DND-41 (cell line): ENCODE data around the gene PCDHA4.
A peak's percentile ranks its signal among the peaks of the same experiment; 100 is the strongest.

Experiments
- ATAC-seq: fragments of 200-7000 bp; cut with Tn5 transposase; 3 replicates; pipeline ENCODE4 v1.9.1; 2021; ENCODE audit warnings: low read depth; ENCODE audit not compliant: insufficient read depth
- DNase-seq: peaks from one replicate; pipeline ENCODE4 v3.0.0-alpha.2; 2020
- H2AFZ ChIP-seq: 2 replicates; pipeline ENCODE4 v1.6.0; 2012; ENCODE audit warnings: low read depth, low read length
- H3K27ac ChIP-seq: 2 replicates; pipeline ENCODE4 v1.5.1; 2012; ENCODE audit warnings: low read length, inconsistent platforms
- H3K27me3 ChIP-seq: fragments of 200-600 bp; sonication (generic); 2 replicates; pipeline ENCODE4 v1.6.0; 2012; ENCODE audit warnings: low read length, mild to moderate bottlenecking, inconsistent platforms; ENCODE audit not compliant: insufficient read depth, poor library complexity
- H3K36me3 ChIP-seq: 2 replicates; pipeline ENCODE4 v1.5.1; 2012; ENCODE audit warnings: low read length, inconsistent platforms; ENCODE audit not compliant: insufficient read depth
- H3K4me1 ChIP-seq: 2 replicates; pipeline ENCODE4 v1.5.1; 2012; ENCODE audit warnings: mild to moderate bottlenecking, low read length; ENCODE audit not compliant: insufficient read depth
- H3K4me2 ChIP-seq: 2 replicates; pipeline ENCODE4 v1.6.0; 2012; ENCODE audit warnings: mild to moderate bottlenecking, moderate library complexity, low read length, inconsistent platforms; ENCODE audit not compliant: insufficient read depth
- H3K4me3 ChIP-seq, 2 experiments: fragments of 200-600 bp in 1 of 2; shearing (Covaris generic) in 1 of 2; 2 replicates each; pipeline ENCODE4 v1.5.1; 2012 to 2016; ENCODE audit warnings: inconsistent platforms in 2 of 2, low read length in 2 of 2, mild to moderate bottlenecking in 2 of 2, low read depth in 1 of 2, moderate library complexity in 1 of 2
- H3K79me2 ChIP-seq: 2 replicates; pipeline ENCODE4 v1.6.0; 2012; ENCODE audit warnings: low read length, inconsistent platforms; ENCODE audit not compliant: insufficient read depth
- H3K9ac ChIP-seq: 2 replicates; pipeline ENCODE4 v1.6.0; 2012; ENCODE audit warnings: low read depth, mild to moderate bottlenecking, inconsistent platforms, low read length, moderate library complexity
- H3K9me3 ChIP-seq: 2 replicates; pipeline ENCODE4 v1.5.1; 2012; ENCODE audit warnings: low read length, moderate library complexity, mild to moderate bottlenecking, inconsistent platforms; ENCODE audit not compliant: insufficient read depth, severe bottlenecking
- H4K20me1 ChIP-seq: 2 replicates; pipeline ENCODE4 v1.6.0; 2012; ENCODE audit warnings: low read length; ENCODE audit not compliant: insufficient read depth
- CTCF ChIP-seq: IDR thresholded peaks from 2 replicates; pipeline ENCODE4 v1.5.1; 2012; ENCODE audit warnings: borderline replicate concordance, low read length, moderate library complexity, mild to moderate bottlenecking; ENCODE audit not compliant: poor library complexity, severe bottlenecking; ENCODE audit errors: extremely low read depth
- EZH2 ChIP-seq: IDR thresholded peaks from 3 replicates; pipeline ENCODE4 v1.6.1; 2012; ENCODE audit warnings: borderline replicate concordance, low read depth, mild to moderate bottlenecking, moderate library complexity, low read length, inconsistent platforms; ENCODE audit not compliant: severe bottlenecking

The PCDHA4 gene

DNA sequence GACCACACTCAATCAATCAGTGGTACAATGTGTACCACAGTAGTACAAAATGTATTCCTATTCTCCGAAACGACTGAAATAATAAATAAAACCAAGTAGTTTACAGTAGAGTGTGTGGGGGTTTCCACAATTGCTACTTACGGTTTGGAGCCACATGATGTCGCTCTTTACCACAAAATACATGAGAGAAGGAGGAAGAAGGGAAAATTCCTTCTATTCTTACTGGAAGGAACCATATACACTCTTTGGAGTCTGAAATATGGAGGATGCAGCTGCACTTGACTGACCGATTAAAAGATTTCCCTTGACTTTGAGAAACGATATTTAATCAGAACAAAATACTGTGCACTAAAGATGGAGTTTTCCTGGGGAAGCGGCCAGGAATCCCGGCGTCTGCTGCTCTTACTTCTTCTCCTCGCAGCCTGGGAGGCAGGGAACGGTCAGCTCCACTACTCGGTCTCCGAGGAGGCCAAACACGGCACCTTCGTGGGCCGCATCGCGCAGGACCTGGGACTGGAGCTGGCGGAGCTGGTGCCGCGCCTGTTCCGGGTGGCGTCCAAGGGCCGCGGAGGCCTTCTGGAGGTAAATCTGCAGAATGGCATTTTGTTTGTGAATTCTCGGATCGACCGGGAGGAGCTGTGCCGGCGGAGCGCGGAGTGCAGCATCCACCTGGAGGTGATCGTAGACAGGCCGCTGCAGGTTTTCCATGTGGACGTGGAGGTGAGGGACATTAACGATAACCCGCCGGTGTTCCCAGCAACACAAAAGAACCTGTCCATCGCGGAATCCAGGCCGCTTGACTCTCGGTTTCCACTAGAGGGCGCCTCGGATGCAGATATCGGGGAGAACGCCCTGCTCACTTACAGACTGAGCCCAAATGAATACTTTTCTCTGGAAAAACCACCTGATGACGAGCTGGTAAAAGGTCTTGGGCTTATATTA is at the start of gene PCDHA4:
Gene PCDHA4 (plus strand): TSS at position 235 of the 942 bp plus-strand sequence.
- no peaks in the 10 kb centered on the region for H4K20me1 ChIP-seq
- no peak within 1 kb of the TSS for H3K27ac ChIP-seq
- no peaks in the 10 kb centered on the region for H3K27me3 ChIP-seq
- no peaks in the 10 kb centered on the region for H3K79me2 ChIP-seq
- no peaks in the 10 kb centered on the region for H3K36me3 ChIP-seq
- no peak within 1 kb of the TSS for H3K9ac ChIP-seq
- ATAC-seq (no peak), DNase-seq (no peak)
- H3K4me3 ChIP-seq: no peak within 1 kb of the TSS
- H3K4me1 ChIP-seq: no peaks in the 10 kb centered on the region
- H3K9me3 ChIP-seq: no peaks in the 10 kb centered on the region
- H2AFZ ChIP-seq: no peak within 1 kb of the TSS
- peak; percentile 57 for TF ChIP-seq CTCF
- no peak for TF ChIP-seq EZH2
- H3K4me2 ChIP-seq: no peak within 1 kb of the TSS

DNA sequence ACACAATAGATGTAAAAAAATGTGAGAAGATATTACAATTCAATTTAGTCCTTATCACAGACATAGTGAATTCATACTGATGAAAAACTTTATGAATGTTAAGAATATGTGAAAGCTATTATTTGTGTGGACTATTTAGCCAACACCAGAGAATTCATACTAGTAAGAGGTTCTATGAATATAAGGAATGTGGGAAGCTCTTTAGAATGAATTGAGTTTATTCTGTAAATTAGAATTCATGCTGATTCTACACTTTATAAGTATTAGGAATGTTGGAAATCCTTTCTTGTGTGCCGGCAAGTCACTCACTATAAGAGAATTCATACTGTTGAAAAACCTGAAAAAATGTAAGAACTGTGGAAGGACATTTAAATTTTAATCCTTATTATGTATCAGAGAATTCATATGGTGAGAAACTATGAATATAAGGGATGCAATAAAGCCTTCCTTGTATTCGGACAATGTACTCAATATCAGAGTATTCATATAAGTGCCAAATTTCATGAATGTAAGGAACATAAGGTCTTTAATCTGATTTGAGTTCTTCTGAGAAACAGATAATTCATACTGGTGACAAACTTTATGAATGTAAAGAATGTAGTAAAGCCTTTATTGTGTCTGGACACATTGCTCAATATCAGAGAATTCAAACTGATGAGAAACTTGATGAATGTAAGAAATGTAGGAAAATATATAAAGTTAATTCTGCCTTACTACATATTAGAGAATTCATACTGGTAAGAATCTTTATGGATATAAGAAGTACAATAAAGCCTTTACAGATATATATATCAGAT is 42.5 kb upstream of the PCDHA4 start:
- DNase-seq (no peak), ATAC-seq (no peak)
- Histone ChIP-seq H3K9ac (no peak overlapping the region), H3K4me3 (no peak overlapping the region), H4K20me1 (no peaks in the 10 kb centered on the region), H2AFZ (no peak overlapping the region), H3K4me1 (no peaks in the 10 kb centered on the region), H3K27ac (no peak overlapping the region), H3K27me3 (no peaks in the 10 kb centered on the region), H3K36me3 (no peaks in the 10 kb centered on the region), H3K79me2 (no peaks in the 10 kb centered on the region), H3K9me3 (peaks cover 58% of the 10 kb centered on the region), H3K4me2 (no peak overlapping the region)
- no peak for TF ChIP-seq EZH2
- no peak for TF ChIP-seq CTCF

GRCh38 chr5:140767444-140767843 is 39.4 kb upstream of the PCDHA4 start:
- peaks cover 65% of the 10 kb centered on the region for H3K9me3 ChIP-seq
- H3K4me1 ChIP-seq: no peaks in the 10 kb centered on the region
- H3K4me2 ChIP-seq: no peak overlapping the region
- no peak overlapping the region for H3K27ac ChIP-seq
- H3K9ac ChIP-seq: no peak overlapping the region
- no peaks in the 10 kb centered on the region for H4K20me1 ChIP-seq
- H3K36me3 ChIP-seq: no peaks in the 10 kb centered on the region
- no peak overlapping the region for H3K4me3 ChIP-seq
- TF ChIP-seq CTCF (no peak), EZH2 (no peak)
- DNase-seq (no peak), ATAC-seq (no peak)
- H3K27me3 ChIP-seq: no peaks in the 10 kb centered on the region
- no peaks in the 10 kb centered on the region for H3K79me2 ChIP-seq
- H2AFZ ChIP-seq: no peak overlapping the region
